WTC11 (cell line): ENCODE data around the gene TBL1XR1.

Source experiments
- E2F5 ChIP-seq: sonication (generic); formaldehyde crosslinking; IDR thresholded peaks from 2 replicates; pipeline ENCODE4 v1.8.1; 2022; ENCODE audit warnings: mild to moderate bottlenecking, moderate library complexity, missing genetic modification reagents
- GABPB1 ChIP-seq: sonication (generic); formaldehyde crosslinking; IDR thresholded peaks from 2 replicates; pipeline ENCODE4 v1.8.1; 2023; ENCODE audit warnings: mild to moderate bottlenecking, missing genetic modification reagents
- IRF2 ChIP-seq: sonication (generic); formaldehyde crosslinking; IDR thresholded peaks from 2 replicates; pipeline ENCODE4 v1.8.0; 2022; ENCODE audit warnings: low read depth, missing genetic modification reagents, borderline replicate concordance
- MLX ChIP-seq: sonication (generic); formaldehyde crosslinking; IDR thresholded peaks from 2 replicates; pipeline ENCODE4 v1.8.1; 2023; ENCODE audit warnings: mild to moderate bottlenecking, missing genetic modification reagents, moderate library complexity
- OVOL2 ChIP-seq: fragments of 250-450 bp; sonication (Bioruptor Pico); IDR thresholded peaks from 2 replicates; pipeline ENCODE4 v1.9.0; 2021; ENCODE audit warnings: mild to moderate bottlenecking, borderline replicate concordance
- SMAD3 ChIP-seq: sonication (generic); formaldehyde crosslinking; IDR thresholded peaks from 2 replicates; pipeline ENCODE4 v1.8.0; 2022; ENCODE audit warnings: missing genetic modification reagents, mild to moderate bottlenecking, borderline replicate concordance
- TCF7 ChIP-seq: sonication (generic); formaldehyde crosslinking; IDR thresholded peaks from 2 replicates; pipeline ENCODE4 v1.8.0; 2022; ENCODE audit warnings: mild to moderate bottlenecking, low read depth, missing genetic modification reagents, moderate library complexity
- TEAD4 ChIP-seq: sonication (generic); formaldehyde crosslinking; IDR thresholded peaks from 2 replicates; pipeline ENCODE4 v1.8.0; 2022; ENCODE audit warnings: mild to moderate bottlenecking, missing genetic modification reagents
- USF2 ChIP-seq: sonication (generic); formaldehyde crosslinking; IDR thresholded peaks from 2 replicates; pipeline ENCODE4 v1.8.1; 2023; ENCODE audit warnings: mild to moderate bottlenecking, missing genetic modification reagents, moderate library complexity
- ZBTB21 ChIP-seq: sonication (generic); formaldehyde crosslinking; IDR thresholded peaks from 2 replicates; pipeline ENCODE4 v1.8.1; 2023; ENCODE audit warnings: mild to moderate bottlenecking, missing genetic modification reagents, borderline replicate concordance
- ZNF396 ChIP-seq: fragments of 250-450 bp; sonication (Bioruptor Pico); IDR thresholded peaks from 2 replicates; pipeline ENCODE4 v1.8.0; 2021; ENCODE audit warnings: mild to moderate bottlenecking, moderate library complexity, borderline replicate concordance
- TF ChIP-seq, protein P1 (sequence below): fragments of 200-600 bp; IDR thresholded peaks from 2 replicates; pipeline ENCODE4 v1.8.0; 2022; ENCODE audit warnings: antibody characterized with exemption

GRCh38 chr3:177141899-177142646 is 55.2 kb downstream of the TBL1XR1 start:
- TF ChIP-seq, protein P1, sequence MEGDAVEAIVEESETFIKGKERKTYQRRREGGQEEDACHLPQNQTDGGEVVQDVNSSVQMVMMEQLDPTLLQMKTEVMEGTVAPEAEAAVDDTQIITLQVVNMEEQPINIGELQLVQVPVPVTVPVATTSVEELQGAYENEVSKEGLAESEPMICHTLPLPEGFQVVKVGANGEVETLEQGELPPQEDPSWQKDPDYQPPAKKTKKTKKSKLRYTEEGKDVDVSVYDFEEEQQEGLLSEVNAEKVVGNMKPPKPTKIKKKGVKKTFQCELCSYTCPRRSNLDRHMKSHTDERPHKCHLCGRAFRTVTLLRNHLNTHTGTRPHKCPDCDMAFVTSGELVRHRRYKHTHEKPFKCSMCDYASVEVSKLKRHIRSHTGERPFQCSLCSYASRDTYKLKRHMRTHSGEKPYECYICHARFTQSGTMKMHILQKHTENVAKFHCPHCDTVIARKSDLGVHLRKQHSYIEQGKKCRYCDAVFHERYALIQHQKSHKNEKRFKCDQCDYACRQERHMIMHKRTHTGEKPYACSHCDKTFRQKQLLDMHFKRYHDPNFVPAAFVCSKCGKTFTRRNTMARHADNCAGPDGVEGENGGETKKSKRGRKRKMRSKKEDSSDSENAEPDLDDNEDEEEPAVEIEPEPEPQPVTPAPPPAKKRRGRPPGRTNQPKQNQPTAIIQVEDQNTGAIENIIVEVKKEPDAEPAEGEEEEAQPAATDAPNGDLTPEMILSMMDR = no peak
- no peak for TF ChIP-seq IRF2 (CRISPR knock-in tag)
- no peak for TF ChIP-seq MLX (CRISPR knock-in tag)
- TF ChIP-seq TCF7 = no peak
- no peak for TF ChIP-seq GABPB1
- no peak for TF ChIP-seq USF2
- no peak for TF ChIP-seq SMAD3 (CRISPR knock-in tag)
- no peak for TF ChIP-seq ZBTB21 (CRISPR knock-in tag)
- TF ChIP-seq OVOL2 = no peak
- no peak for TF ChIP-seq ZNF396
- no peak for TF ChIP-seq TEAD4
- no peak for TF ChIP-seq E2F5 (CRISPR knock-in tag)
